GM12865 (cell line): ENCODE results near the gene TRMT61A.

Experiments
- DNase-seq: peaks from one replicate; pipeline ENCODE4 v3.0.0; 2010; ENCODE audit warnings: low read depth
- H3K4me3 ChIP-seq: 2 replicates; pipeline ENCODE4 v1.5.1; 2011; ENCODE audit warnings: mild to moderate bottlenecking, low read depth, low read length, control low read depth
- TF ChIP-seq, protein P1 (sequence below): IDR thresholded peaks from 2 replicates; pipeline ENCODE4 v1.5.1; 2011; ENCODE audit warnings: low read length, control low read depth, low read depth, inconsistent platforms; ENCODE audit not compliant: insufficient read depth; ENCODE audit errors: missing control alignments

The TRMT61A gene

GRCh38 chr14:103563226-103563620 lies 34.2 kb downstream of the TRMT61A start:
- TF ChIP-seq, protein P1, sequence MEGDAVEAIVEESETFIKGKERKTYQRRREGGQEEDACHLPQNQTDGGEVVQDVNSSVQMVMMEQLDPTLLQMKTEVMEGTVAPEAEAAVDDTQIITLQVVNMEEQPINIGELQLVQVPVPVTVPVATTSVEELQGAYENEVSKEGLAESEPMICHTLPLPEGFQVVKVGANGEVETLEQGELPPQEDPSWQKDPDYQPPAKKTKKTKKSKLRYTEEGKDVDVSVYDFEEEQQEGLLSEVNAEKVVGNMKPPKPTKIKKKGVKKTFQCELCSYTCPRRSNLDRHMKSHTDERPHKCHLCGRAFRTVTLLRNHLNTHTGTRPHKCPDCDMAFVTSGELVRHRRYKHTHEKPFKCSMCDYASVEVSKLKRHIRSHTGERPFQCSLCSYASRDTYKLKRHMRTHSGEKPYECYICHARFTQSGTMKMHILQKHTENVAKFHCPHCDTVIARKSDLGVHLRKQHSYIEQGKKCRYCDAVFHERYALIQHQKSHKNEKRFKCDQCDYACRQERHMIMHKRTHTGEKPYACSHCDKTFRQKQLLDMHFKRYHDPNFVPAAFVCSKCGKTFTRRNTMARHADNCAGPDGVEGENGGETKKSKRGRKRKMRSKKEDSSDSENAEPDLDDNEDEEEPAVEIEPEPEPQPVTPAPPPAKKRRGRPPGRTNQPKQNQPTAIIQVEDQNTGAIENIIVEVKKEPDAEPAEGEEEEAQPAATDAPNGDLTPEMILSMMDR = no peak
- peak overlapping the region; percentile 91 for H3K4me3 ChIP-seq
- no peak for DNase-seq

- DNase-seq = peak; percentile 43
- peak overlapping the region; percentile 91 for H3K4me3 ChIP-seq
- TF ChIP-seq, protein P1 = no peak
Observed at GRCh38 chr14:103563844-103564505, 35.0 kb downstream of the TRMT61A start.

DNA sequence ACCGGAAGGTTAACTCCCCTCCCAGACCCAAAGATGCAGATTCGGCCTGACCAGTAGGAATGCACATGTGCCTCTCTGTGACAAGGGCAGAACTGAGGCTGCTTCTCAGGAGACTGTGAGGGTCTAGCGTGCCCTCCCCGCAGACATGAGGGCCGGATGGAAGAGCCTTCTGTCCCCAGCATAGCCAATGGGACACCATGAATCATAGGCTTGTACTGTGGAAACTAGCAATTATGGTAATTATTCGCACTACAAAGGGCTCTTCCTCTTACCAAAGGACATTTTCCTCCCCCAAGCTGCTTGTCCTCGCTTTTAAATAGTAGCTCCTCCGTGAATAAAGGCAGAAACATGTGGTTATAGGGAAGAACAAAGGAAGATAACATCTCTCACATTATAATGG lies 40.0 kb downstream of the TRMT61A start:
- DNase-seq = no peak
- TF ChIP-seq, protein P1 = no peak
- no peak overlapping the region for H3K4me3 ChIP-seq

DNA sequence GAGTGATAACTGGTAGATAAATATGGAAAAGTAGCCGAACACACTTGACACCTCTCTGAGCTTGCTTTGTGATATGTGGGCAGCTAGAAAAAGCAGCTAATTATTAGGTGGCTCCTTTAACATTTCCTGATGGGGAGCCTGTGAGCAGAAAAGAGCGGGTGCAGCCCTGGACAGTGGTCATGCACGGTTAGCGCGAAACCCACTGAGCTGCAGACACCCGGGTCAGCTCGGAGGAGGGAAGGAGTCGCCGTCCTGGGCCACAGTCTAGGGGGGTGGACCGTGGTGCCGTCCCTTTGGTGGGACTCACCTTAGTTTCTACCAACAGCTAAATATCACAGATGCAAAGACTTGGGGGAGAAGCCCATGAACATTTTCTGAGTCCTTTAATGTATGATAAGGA lies 40.4 kb downstream of the TRMT61A start:
- DNase-seq = no peak
- TF ChIP-seq, protein P1 = no peak
- H3K4me3 ChIP-seq = no peak overlapping the region

DNA sequence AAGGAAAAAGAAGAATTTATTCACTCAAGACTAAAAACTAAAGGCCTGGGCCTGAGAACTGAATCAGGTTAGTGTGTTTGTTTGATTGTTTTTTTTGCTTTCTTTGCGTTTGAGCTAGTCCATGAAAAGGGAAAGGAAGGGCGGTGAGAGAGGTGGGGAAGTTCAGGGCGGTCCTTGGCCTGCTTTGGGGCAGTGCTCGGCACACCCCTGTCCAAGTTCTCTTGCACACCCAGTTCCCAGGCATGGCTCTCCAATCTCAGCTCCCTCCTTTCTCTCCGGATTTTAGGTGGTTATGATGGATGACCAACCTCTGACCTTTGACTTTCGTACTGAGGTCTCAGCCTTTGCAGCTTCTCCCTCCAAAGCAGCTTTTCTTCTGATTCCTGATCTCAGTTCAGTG lies 45.1 kb downstream of the TRMT61A start:
- H3K4me3 ChIP-seq = no peak overlapping the region
- no peak for DNase-seq
- TF ChIP-seq, protein P1 = no peak

DNA sequence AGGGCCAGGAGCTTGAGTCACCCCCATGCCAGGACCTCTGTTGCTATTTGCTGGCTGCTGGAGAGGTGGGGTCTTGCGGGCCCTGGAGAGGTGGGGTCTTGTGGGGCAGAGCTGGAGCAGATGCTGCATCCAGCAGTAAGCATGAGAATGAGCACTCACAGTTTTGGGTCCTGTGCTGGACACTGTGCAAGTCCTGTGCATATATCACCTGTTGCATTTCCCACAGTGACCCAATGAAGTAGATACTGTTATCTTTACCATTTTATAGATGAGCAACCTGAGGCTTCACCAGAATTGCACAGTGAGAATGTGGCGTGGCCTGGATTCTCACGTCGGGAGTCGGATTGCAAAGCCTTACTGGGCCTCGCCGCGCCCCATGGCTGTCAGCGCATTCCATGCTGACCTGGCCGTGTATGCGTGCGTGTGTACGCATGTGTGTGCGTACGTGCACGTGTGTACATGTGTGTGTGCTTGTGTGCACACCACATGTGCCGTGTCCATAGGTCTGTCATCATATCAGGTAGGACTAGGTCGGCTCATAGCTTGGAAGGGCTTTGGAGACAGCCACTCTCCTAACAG lies 45.8 kb downstream of the TRMT61A start:
- no peak overlapping the region for H3K4me3 ChIP-seq
- no peak for DNase-seq
- TF ChIP-seq, protein P1 = no peak
